ENCODE measurements around the gene CA5A.
A peak's percentile ranks its signal among the peaks of the same experiment; 100 is the strongest.

Gene CA5A

DNA sequence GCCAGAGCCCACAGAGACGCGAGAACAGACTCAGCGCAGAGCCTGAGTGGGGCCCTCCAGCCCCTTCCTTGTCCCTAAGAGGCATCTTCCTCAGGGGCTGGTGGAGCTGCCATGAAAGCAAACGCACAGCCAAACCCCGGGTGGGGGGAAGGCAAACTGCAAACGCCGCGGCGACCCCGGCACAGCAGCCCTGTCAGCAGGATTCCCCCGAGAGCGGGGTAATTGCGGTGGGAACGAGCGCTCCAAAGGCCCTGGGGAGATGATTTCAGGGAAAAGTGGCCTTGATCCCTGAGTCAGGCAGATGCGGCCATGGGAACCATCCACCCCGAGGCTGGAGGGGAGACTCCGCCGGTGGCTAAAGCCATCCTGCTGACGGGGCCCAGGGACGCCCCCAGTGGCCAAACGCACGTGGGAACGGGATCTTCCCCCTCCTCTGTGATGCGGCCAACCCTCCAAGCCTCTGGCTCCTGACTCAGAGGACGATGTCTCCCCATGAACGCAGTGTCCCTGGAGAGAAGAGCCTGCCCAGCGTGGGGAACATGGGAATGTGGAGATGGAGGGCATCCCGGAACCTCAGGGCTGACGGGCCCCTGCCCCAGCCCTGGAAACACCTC lies 92.1 kb downstream of the CA5A start:
- no peak overlapping the region for H3K4me3 ChIP-seq (ENCODE audit: low read length)
- no peak for DNase-seq (ENCODE audit: low read depth)
- TF ChIP-seq, protein P1, sequence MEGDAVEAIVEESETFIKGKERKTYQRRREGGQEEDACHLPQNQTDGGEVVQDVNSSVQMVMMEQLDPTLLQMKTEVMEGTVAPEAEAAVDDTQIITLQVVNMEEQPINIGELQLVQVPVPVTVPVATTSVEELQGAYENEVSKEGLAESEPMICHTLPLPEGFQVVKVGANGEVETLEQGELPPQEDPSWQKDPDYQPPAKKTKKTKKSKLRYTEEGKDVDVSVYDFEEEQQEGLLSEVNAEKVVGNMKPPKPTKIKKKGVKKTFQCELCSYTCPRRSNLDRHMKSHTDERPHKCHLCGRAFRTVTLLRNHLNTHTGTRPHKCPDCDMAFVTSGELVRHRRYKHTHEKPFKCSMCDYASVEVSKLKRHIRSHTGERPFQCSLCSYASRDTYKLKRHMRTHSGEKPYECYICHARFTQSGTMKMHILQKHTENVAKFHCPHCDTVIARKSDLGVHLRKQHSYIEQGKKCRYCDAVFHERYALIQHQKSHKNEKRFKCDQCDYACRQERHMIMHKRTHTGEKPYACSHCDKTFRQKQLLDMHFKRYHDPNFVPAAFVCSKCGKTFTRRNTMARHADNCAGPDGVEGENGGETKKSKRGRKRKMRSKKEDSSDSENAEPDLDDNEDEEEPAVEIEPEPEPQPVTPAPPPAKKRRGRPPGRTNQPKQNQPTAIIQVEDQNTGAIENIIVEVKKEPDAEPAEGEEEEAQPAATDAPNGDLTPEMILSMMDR (conservative IDR thresholded peaks at IDR 0.05; ENCODE audit: low read depth, low read length): peak; percentile 41

DNA sequence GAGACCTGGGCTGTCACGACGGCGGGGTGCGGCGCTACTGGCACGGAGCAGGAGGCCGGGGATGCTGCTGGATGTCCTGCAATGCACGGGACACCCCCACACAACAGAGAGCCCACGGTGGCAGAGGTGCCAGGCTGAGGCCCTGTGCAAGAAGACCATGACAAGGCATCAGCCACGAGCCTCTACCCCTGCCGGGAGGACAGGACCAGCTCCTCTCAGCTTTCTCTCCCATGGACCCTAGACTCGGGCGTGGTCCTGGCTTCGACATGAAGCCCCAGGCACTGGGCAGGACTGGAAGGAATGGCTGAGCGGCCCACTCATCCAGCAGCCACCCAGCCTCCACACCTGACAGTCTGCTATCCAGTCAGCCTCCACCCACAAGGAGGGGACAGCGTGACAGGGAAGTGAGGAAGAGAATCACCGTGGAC lies 92.6 kb downstream of the CA5A start:
- no peak overlapping the region for H3K4me3 ChIP-seq (ENCODE audit: low read length)
- TF ChIP-seq, protein P1 (conservative IDR thresholded peaks at IDR 0.05; ENCODE audit: low read depth, low read length): no peak
- no peak for DNase-seq (ENCODE audit: low read depth)

DNA sequence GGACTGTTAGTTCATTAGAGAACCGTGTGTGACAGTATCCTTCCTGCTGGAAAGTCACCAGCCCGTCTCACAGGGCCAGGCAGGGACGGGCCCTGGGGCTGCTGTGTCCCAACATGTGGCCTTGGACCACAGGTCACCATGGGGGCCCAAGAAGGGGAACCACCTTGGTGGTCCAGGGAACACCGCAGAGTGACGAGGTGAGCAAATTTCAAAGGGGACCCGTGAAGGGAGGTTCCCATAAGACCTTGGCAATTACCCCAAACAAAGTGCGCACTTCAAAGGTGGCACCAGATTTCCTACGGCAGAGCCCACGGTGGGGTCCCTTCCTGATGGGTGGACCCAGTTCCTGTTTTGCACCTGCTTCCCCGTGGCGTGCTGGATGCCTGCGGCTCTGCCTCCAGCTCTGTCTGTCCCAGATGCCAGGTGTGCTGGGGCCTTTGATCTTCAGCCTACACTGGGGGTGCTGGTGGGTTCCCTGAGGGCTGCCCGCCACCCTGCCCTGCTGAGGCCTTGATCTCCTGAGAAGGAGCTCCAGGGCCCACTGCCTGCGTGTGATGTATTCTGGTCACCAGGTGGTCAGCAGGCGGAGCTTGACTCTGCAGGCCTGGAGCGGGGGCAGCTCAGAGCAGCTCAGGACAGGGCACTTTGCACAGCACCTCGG lies 94.0 kb downstream of the CA5A start:
- no peak for DNase-seq (ENCODE audit: low read depth)
- TF ChIP-seq, protein P1 (conservative IDR thresholded peaks at IDR 0.05; ENCODE audit: low read depth, low read length): no peak
- no peak overlapping the region for H3K4me3 ChIP-seq (ENCODE audit: low read length)

DNA sequence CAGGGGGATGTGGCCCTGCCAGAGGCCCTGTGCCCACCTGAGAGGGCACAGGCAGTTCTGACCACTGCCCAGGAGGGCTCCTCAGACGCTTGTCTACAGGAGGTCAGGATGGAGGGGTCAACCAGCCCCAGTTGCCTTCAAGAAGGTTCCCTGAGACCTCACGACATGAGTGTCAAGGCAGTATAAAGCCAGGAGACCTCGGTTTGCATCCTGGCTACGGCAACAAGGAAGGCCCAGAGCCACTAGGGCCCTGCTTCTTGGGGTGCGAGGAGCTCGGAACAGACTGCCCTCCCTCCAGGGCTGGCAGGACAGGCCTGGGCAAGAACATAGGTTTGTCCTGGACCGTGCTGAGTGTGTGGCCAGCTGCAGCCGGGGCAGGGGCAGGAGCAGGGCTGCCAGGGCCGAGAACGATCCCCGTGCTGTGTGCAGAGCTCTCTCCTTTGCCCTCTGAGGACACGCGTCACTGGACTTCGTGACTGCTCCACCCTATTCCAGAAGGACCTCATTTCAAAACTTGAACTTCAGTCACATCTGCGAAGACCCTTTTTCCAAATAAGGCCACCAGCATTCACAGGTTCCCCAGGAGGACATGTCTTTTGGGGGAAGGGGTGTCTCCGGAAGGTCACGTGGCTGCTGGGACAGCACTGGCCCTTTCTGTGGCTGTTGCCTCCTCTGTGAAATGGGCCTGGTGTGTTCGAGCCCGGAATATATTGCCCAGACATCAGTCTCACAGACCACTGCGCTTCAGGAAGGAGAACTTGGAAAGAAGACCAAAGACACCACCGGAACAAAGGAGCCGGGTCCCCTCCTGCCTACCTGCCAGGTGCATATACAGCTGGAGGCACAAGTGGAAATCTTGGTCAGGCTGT lies 94.8 kb downstream of the CA5A start:
- DNase-seq (ENCODE audit: low read depth): no peak
- H3K4me3 ChIP-seq (ENCODE audit: low read length): no peak overlapping the region
- TF ChIP-seq, protein P1 (conservative IDR thresholded peaks at IDR 0.05; ENCODE audit: low read depth, low read length): no peak

DNA sequence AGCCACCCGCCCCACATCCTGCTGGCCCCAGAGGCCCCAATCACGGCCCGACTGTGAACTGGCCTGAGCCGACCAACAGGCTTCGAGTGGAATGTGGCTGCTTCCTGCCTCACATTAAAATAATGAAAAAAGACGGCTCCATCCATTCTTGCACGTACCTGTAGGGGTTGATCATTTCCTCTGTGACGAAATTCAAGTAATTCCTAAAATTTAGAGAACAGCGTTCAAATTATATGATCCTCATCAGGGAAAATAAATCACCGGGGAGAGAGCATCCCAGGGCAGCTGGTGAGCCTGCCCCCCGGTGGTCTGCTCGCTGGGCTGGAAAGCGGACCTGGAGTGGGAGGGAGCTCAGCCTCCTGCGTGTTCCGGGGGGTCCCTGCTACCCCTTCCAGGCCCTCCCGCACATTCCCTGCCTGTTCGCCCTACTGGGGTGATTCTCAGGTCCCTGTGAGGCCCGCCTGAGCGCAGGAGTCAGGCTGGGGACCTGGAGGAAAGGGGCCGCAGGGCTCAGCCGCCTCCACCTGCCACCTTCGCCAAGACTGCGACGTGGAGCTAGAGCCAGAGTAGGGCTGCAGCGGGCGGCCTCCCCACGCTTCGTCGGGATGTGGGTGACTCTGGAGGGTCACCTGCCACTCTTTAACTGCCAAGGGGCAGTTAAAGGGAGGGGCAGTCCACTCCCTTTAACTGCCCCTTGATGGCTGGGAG lies 95.9 kb downstream of the CA5A start:
- no peak overlapping the region for H3K4me3 ChIP-seq (ENCODE audit: low read length)
- TF ChIP-seq, protein P1 (conservative IDR thresholded peaks at IDR 0.05; ENCODE audit: low read depth, low read length): peak; percentile 21
- no peak for DNase-seq (ENCODE audit: low read depth)

DNA sequence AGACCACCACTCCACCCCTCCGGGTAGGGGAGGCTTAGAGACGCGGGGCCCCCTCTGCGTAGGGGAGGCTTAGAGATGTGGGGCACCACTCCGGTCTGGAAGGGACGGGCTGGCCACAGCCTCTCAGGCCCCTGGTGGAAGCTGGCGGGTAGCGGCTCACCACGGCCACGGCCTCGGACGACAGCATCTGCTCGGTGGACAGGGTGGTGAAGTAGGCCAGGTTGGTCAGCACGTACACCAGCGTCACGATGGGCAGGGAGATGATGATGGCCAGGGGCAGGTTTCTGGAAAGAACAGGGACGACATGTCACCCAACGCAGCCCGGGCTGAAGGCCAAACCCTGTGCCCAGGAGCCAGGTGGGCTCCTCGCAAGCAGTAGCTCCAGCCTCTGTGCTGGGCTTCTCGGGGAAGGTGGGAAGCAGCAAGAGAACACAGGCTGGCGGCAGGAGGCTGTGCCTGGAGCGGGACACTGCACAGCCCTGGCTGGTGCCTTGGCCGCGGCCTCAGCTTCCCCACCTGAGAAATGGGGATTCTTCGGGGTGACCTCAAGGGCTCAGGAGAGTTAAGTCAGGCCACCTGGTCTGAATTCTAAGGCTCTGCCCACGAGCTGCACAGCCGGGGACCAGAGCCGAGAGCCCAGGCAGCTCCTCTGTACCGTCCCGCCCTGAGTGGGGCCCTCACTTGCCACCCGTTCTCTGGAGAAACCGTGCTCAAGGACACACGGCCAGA lies 96.6 kb downstream of the CA5A start:
- no peak overlapping the region for H3K4me3 ChIP-seq (ENCODE audit: low read length)
- DNase-seq (ENCODE audit: low read depth): no peak
- TF ChIP-seq, protein P1 (conservative IDR thresholded peaks at IDR 0.05; ENCODE audit: low read depth, low read length): peak; percentile 12
